ENCODE data around the gene EDA. TPM values are rescaled to one million over a fixed set of nuclear protein-coding genes. Genes with fewer than 3 reads are reported as not detected.

Gene EDA
- total RNA-seq, 1 experiment from 2014 or later: 0.23 TPM

DNA sequence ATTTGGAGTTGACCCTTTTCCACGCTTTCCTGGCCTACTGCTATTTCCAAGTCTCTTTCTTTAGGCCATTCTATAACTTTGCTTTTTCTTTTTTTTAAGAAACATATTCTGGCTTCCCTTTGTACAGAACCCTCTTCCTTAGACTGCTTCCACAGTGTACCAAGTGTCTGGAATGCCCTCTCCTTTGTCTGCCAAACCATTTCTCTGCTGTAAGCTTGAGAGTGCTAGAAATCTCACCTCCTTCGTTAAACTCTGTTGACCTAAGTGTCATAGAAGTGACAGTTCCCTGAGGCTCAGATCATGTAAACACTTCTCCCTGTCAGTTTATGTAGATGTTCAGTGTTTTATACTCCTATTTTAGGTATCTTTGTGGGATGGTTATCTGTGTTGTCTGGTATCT, 108.4 kb downstream of the EDA start:
- POLR2A ChIA-PET: no interaction called here

DNA sequence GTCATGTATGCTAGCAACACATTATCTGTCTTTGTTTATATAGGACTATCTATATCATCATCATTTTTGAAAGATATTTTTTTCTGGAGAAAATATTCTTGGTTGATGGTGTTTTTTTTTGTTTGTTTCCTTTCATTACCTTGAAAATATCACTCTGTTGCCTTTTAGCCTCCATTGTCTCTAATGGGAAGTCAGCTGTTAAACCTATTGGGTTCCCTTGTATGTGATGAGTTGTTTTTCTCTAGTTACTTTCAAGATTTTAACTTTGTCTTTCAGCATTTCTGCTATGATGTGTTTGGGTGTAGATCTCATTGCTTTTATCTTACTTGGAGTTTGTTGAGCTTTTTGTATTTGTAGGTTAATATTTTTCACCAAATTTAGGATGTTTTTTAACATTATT, 124.4 kb downstream of the EDA start:
- Histone ChIP-seq H3K36me3 (ENCODE audit: control insufficient read depth, insufficient read depth, low read length) (no peaks in the 10 kb centered on the region), H3K4me3 (ENCODE audit: low read depth in 2 of 2, low read length in 2 of 2) (no peak overlapping the region), H3K27me3 (ENCODE audit: control insufficient read depth, insufficient read depth, low read length) (no peaks in the 10 kb centered on the region), H3K9me3 (ENCODE audit: control insufficient read depth, insufficient read depth, low read depth, low read length) (no peaks in the 10 kb centered on the region), H3K4me1 (ENCODE audit: control insufficient read depth, insufficient read depth, low read length) (no peaks in the 10 kb centered on the region), H3K27ac (ENCODE audit: low read length) (no peak overlapping the region)
- no peak for ATAC-seq
- CTCF ChIA-PET: no interaction called here
- in situ Hi-C loops (cut with HindIII; ENCODE audit: low pct_unique_long_range_greater_than_20kb, low sequenced_read_pairs) (no loop called here), intact Hi-C loops (cut with micrococcal nuclease; ENCODE audit: unreplicated experiment) (no loop called here)
- TF ChIP-seq TCF7L2 (IDR thresholded peaks at IDR 0.05; ENCODE audit: low read depth, low read length): no peak
- no peak for TF ChIP-seq POLR2AphosphoS5 (IDR thresholded peaks at IDR 0.05; ENCODE audit: low read depth, low read length)
- TF ChIP-seq, protein P1, sequence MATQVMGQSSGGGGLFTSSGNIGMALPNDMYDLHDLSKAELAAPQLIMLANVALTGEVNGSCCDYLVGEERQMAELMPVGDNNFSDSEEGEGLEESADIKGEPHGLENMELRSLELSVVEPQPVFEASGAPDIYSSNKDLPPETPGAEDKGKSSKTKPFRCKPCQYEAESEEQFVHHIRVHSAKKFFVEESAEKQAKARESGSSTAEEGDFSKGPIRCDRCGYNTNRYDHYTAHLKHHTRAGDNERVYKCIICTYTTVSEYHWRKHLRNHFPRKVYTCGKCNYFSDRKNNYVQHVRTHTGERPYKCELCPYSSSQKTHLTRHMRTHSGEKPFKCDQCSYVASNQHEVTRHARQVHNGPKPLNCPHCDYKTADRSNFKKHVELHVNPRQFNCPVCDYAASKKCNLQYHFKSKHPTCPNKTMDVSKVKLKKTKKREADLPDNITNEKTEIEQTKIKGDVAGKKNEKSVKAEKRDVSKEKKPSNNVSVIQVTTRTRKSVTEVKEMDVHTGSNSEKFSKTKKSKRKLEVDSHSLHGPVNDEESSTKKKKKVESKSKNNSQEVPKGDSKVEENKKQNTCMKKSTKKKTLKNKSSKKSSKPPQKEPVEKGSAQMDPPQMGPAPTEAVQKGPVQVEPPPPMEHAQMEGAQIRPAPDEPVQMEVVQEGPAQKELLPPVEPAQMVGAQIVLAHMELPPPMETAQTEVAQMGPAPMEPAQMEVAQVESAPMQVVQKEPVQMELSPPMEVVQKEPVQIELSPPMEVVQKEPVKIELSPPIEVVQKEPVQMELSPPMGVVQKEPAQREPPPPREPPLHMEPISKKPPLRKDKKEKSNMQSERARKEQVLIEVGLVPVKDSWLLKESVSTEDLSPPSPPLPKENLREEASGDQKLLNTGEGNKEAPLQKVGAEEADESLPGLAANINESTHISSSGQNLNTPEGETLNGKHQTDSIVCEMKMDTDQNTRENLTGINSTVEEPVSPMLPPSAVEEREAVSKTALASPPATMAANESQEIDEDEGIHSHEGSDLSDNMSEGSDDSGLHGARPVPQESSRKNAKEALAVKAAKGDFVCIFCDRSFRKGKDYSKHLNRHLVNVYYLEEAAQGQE (IDR thresholded peaks at IDR 0.05; ENCODE audit: insufficient read depth in 1 of 2, low read depth in 2 of 2, low read length in 1 of 2): no peak
- TF ChIP-seq SIN3A (IDR thresholded peaks at IDR 0.05; ENCODE audit: borderline replicate concordance, insufficient read depth, low read depth, low read length): no peak
- TF ChIP-seq, protein P2, sequence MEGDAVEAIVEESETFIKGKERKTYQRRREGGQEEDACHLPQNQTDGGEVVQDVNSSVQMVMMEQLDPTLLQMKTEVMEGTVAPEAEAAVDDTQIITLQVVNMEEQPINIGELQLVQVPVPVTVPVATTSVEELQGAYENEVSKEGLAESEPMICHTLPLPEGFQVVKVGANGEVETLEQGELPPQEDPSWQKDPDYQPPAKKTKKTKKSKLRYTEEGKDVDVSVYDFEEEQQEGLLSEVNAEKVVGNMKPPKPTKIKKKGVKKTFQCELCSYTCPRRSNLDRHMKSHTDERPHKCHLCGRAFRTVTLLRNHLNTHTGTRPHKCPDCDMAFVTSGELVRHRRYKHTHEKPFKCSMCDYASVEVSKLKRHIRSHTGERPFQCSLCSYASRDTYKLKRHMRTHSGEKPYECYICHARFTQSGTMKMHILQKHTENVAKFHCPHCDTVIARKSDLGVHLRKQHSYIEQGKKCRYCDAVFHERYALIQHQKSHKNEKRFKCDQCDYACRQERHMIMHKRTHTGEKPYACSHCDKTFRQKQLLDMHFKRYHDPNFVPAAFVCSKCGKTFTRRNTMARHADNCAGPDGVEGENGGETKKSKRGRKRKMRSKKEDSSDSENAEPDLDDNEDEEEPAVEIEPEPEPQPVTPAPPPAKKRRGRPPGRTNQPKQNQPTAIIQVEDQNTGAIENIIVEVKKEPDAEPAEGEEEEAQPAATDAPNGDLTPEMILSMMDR (IDR thresholded peaks at IDR 0.05): no peak
- POLR2A ChIA-PET: no interaction called here
- no peak for DNase-seq (ENCODE audit: low read depth, low spot score)
- BruUV-seq (replicated peaks): no TSS peak

More for the DNA sequence above, 108.4 kb downstream of the EDA start:
- Histone ChIP-seq H3K27ac (ENCODE audit: low read length) (no peak overlapping the region), H3K4me1 (ENCODE audit: control insufficient read depth, insufficient read depth, low read length) (no peaks in the 10 kb centered on the region), H3K27me3 (ENCODE audit: control insufficient read depth, insufficient read depth, low read length) (no peaks in the 10 kb centered on the region), H3K9me3 (ENCODE audit: control insufficient read depth, insufficient read depth, low read depth, low read length) (no peaks in the 10 kb centered on the region), H3K36me3 (ENCODE audit: control insufficient read depth, insufficient read depth, low read length) (no peaks in the 10 kb centered on the region), H3K4me3 (ENCODE audit: low read depth in 2 of 2, low read length in 2 of 2) (no peak overlapping the region)
- DNase-seq (ENCODE audit: low read depth, low spot score) (no peak), ATAC-seq (no peak)
- BruUV-seq (replicated peaks): no TSS peak
- CTCF ChIA-PET: no interaction called here
- TF ChIP-seq TCF7L2 (IDR thresholded peaks at IDR 0.05; ENCODE audit: low read depth, low read length) (no peak), POLR2AphosphoS5 (IDR thresholded peaks at IDR 0.05; ENCODE audit: low read depth, low read length) (no peak), SIN3A (IDR thresholded peaks at IDR 0.05; ENCODE audit: borderline replicate concordance, insufficient read depth, low read depth, low read length) (no peak)
- TF ChIP-seq, protein P1 (IDR thresholded peaks at IDR 0.05; ENCODE audit: insufficient read depth in 1 of 2, low read depth in 2 of 2, low read length in 1 of 2): no peak
- TF ChIP-seq, protein P2 (IDR thresholded peaks at IDR 0.05): no peak
- intact Hi-C loops (cut with micrococcal nuclease; ENCODE audit: unreplicated experiment) (no loop called here), in situ Hi-C loops (cut with HindIII; ENCODE audit: low pct_unique_long_range_greater_than_20kb, low sequenced_read_pairs) (no loop called here)

All from Panc1 (cell line).